ENCODE results near the gene PCARE.
A peak's percentile ranks its signal among the peaks of the same experiment; 100 is the strongest.

PCARE gene

DNA sequence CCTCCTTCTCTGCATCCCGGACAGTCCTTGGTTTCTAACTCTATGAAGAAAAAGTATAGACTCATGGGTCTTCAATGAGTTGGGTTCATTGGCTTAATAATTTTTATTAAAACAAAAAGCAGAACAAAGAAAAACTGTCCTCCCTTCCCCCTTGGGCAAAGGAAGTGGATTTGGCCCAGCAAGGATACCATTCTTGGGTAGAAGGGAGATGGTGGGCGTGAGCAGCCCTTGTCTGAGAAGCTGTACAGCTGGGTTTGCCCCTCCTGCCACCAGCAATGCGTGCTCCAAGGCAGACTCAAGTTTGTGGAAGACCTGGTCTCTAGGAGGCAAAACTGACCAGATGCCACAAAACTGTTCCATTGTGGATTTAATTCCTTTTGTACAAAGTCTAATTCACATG is 12.7 kb downstream of the PCARE start:
- no peak for DNase-seq

DNA sequence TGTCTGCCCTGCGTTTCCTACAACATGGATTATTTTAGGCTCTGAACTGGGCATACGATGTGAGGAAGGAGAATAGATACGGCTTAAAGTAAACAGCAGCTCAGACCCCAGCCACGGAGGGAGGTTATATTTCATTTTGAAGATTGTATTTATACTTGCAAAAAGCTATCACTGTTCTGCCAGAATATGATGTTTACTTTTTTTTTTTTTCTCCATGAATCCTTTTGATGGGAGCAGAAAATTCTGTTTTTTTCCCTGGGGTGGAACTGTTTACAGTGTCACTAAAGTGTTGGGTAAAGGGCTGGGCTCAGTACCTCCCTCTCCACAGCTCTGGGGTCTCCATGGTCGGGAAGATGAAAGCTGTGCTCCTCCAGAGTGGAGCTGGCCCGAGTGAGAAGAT is 13.1 kb downstream of the PCARE start:
- no peak for DNase-seq

DNA sequence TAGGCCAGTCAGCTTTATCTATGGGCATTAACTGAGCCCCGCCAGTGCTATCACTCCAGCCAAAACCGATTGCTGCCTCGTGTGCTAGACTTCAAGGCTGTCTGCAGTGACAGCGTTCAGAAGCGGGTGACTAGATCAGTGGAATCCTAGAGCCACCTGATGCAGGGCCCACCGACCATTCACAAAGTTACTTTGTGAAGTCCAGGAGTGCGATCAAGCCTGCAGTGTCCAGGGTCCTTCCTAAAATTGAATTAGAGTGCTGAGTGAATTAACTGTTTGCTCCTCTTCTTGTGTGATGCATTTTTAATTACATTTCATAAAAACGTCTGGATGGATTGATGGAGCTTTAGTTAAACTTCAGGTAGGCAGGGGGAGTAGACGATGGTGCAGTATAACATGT is 13.9 kb downstream of the PCARE start:
- DNase-seq, result no peak

DNA sequence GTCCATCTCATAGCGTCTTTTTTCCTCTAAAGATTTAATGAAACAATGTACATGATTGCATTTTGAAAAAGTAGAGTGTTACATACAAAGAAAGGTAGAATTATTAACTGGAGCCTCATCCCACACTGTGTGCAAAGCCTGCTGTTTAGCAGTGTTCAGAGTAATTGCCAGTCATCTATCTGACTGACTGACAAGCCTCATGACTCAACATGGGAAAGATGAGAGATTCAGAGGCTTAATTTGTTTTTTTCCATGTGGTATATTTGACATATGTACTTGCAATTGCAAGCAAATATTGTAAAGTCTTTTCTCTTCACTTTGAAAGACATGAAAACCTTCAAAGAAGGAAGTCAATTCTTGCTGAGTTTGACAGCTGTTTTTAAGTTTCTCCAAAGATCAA is 14.7 kb downstream of the PCARE start:
- peak; percentile 4 for DNase-seq

DNA sequence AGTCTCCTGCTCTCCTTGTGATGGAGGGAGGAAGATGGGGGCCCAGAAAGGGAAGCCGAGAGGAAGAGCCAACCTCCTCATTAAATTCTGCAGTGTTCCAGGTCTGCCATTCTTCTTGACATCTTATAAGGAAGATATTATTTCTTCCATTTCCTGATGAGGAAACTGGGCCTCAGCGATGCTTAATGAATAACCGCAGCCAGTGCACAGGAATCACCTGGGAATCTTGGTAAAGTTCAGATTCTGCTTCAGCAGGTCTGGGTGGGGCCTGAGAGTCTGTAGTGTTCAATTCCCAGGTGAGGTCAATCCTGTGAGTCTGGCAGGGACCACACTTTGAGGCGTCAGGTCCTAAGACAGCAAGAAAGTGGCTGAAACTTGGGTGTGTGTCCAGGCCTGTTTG is 17.3 kb downstream of the PCARE start:
- DNase-seq, result no peak

DNA sequence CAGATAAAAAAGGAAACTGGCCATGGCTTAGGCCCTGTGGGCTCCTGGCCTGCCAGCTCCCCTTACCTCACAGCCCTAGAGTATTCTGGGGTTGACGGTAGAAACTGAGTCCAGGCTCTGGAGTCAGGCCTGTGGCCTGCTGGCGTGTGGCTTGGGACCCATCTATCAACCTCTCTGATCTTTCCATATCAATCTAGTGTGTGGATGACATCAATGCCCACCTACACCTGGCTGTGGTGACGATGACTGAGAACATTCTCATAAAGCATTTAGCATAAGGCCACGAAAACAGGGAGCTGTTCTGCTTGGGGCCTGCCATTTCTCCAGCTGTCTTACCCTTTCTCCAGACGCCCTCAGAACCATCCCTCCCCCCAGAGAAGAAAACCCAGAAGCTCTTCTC is 17.9 kb downstream of the PCARE start:
- DNase-seq, result no peak

DNA sequence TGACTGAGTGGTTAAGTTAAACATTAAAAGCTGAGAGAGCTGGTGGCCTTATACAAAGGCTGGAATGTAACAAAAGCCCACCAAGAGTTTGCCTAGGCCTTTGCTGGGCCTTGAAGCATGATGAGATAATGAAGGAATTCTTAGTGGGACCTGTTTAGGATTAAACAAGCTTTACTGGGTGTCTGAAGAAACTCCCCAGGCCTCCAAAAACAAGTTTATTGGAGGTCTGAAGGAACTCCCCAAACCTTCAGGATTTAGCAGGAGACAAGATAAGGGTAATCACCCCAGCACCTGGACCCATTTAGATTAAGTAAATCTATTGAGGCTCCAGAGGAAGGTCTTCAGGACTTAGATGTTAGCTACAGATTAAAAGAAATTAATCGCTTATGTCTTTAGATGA is 18.7 kb downstream of the PCARE start:
- DNase-seq, result no peak

DNA sequence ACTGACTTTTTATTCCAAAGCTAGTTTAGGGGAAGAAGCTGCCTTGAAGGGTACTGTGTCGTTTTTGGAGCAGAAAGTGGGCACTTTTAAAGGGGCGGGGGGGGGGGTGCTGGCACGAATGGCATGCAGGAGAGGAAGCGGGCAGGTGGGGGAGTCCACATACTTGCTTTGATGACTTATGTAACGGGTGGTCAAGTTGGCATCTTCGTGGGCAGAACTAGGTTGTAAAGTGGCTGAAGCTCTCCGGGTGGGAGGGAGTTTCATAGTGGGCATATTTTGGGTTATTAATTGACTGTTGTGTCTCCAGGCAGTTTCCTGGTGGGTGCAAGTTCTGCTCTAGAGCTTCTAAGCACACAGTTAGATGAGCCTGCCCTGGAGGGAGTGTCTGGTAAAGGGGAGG is 19.9 kb downstream of the PCARE start:
- no peak for DNase-seq

DNA sequence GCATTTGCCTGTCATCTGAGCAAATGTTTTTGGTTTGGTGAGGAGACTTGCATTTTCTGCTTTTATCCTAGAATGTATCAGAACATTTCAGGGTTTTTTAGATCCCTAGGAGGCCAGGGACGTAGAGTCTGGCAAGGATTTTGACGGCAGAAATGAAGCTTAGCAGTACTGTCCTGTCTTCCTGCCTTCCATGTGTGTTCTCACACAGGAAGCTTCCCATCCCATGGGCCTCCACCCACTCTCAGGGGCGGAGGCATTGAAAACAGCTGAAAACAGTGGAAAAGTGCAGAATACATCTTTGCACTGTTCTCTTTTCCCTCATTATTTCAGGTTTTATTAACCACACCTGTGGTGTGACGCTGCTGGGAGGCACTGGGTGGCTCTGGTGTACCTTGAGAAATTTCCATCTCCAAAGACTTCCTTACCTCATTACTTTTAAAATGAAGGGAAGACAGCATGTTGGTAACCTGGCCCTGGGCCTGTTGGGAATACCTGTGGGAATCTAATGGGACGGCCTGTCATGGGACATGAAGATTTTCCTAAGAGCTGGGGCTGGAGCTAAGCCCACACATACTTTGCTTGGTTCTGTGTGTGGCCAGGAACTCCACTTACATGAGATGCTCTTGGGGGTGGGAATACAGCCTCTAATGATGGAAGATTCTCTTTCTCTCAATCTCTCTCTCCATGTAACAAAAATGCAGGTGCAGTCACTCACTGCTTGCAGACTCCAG is 20.5 kb downstream of the PCARE start:
- DNase-seq, result no peak

DNA sequence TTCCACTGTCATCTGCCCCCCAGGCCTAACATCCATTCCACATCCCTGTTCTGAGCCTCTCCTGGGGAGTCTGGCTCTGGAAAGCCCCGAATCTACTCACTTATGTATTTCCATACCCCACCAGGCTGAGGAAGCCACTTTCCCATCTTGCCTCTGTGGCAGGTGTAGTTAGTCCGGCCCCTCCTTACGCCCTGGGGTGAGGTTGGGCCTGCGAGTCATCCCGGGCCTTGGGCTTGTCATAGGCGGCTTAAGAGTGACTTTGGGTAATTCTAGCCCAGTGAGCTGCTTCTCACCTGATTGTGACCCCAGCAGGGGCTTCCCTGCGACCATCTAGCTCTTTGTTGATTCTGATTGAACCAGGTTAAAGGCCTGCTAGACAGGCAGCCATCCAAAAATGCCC is 21.1 kb downstream of the PCARE start:
- DNase-seq, result no peak

DNA sequence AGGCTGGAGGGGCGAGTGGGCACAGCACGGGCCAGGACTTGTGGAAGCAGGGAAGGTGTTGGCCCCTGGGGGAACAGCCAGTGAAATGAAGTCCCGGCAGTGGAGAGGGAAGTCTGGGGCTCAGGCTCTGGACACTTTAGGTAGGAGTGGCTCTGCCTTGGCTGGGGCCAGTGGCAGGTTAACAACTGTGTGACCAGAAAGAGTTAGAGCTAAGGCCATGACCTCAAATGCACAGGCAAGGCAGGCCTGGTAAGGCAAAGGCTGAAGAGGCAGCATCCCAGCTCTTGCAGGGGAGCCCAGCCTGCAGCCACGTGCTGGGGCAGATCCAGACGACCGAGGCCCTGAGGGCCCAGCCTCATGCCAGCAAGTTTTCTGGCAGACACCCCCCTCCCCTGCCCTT is 21.5 kb downstream of the PCARE start:
- no peak for DNase-seq

DNA sequence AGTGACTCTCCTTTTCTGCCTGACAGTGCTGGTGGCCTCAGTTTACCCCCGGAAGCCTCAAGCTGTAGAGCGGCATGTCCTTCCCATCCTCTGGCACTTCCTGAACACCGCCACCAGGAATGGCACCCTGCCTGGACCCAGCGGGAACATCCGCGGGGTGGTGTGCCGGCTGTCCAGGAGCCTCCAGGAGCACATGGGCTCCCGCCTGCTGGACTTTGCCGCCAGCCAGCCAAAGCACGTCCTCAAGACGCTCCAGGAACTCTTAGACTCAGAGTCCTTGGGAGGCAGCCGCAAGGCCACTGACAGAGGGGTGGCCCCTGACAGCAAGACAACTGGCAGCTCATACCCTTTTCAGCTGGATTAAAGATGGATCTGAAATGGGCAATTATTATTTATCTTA is 22.6 kb downstream of the PCARE start:
- DNase-seq, result no peak

DNA sequence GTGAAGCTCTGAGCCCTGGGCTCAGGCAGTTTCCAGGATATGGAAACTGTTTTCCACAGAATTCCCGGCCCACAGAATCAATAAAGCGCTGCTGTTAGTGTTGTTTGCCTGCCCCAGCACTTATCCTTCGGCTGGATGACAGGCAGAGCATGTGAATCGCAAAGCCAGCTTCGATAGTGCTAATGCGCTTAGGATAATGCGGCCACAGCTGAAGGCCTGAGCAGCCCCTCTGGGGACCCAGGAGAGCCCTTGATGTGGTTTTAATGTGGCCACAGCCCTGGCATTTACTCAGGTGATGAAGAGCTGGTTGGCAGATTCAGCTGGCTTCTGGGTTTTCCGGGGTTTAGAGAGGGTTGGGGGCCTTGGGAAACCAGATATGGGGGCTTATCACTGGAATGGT is 23.7 kb downstream of the PCARE start:
- no peak for DNase-seq

DNA sequence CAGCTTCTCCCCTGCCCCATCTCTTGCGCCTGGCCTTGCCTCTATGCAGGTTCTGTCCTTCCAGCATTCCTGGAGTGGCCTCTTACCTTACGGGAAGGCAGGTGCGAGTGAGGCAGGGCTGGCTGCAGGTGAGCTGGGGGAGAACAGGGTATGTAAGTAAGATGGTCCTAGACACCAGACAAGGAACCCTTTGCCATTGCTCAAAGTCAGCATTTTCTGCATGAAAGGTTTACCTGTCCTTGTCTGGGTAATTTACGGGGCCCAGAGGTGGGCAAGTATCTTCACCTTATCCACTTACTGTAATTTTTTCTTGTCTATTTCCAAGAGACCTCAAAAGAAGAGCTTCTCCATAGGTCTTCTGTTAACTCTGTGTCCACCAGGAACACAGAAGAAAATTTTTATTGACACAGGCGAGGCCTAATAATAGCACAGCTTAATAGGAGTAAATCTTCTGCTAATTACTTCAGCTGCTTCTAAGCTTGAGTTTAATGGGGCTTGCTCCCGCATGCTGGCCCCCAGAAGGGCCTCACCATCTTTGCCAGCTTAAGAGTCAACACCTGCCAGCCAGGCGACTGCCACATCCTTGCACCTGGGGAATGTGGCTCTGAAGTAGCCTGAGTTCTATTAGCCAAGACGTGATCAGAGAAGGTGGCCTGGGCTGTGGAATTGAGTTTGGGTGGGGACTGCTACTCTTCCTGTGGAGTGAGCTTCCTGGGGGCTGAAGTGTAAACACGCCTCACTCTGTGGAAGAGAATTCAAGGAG is 27.1 kb downstream of the PCARE start:
- no peak for DNase-seq

DNA sequence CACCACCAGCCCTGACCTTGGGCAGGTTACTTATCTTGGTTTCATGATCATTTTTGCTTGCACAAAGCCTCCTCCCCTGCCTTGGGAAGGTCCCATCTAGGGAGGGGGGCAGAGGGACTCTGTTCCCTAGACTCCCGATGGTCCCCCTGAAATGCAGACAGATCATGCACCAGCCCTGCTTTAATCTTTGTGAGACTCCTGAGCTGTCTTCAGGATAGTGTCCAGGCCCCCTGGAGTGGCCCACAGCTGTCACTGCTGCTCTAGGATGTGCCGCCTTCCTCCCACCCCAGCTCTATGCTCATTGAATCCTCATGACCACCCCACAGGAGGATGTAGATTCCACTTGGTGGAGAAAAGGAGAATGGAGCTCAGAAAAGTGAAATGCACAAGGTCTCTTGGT is 28.0 kb downstream of the PCARE start:
- no peak for DNase-seq

DNA sequence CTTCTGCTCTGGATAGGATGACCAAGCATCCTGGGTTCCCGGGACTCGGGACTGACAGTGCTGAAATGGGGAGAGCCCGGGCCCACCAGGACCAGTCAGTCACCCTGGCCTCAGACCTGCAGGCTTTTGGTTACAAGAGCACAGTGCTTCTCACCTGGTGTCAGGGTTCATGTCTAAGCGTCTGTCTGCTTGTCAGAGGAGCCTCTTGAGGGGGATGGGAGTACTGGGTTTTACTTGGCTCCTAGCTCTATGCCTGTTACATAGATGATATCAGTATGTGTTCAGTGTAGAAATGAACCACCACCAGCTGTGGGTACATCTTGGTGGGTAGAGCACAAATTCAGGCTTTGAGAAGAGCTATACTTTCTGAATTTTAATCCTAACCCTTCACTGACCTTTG is 29.9 kb downstream of the PCARE start:
- no peak for DNase-seq

DNA sequence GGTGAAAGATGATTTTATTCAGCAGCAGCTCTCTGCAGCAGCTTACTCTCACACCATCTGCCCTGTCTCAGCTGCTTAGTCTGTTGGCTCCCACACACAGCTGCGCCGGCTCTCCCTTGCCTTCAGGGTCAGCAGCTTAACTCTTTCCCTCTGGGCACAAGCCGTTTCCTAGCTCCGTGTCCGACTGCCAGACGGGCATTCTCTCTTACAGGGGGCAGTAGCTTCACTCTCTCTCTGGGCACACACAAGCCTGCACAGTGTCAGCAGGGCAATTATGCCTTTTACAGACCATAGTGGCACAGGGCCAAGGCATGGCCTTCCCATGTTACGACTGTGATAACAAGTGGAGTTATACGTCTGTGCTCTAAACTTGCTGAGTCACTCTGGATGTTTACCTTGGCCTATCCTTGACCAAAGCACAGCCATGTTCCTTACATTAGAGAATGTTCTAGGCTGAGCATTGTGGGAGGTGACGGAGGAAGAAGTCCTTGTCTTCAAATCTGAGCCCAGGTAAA is 31.7 kb downstream of the PCARE start:
- DNase-seq, result peak; percentile 45

DNA sequence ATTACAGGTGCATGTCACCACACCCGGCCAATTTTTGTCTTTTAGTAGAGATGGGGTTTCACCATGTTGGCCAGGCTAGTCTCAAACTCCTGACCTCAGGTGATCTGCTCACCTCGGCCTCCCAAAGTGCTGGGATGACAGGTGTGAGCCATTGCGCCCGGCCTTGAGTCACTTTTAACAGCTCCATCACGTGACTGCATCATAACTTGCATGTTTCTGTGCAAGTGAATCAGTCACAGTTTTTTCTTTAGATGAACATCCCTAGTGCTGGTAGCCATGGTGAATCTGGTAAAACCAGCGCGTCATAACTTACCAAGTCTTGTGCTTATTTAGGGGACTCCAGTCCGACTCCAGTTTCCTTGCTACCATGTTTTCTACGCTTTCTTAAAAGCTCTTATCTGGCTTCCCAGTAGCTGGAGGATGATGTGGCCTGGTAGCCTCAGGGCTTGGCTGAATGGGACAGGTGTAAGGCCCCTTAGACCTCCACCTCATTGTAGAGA is 33.1 kb downstream of the PCARE start:
- no peak for DNase-seq

DNA sequence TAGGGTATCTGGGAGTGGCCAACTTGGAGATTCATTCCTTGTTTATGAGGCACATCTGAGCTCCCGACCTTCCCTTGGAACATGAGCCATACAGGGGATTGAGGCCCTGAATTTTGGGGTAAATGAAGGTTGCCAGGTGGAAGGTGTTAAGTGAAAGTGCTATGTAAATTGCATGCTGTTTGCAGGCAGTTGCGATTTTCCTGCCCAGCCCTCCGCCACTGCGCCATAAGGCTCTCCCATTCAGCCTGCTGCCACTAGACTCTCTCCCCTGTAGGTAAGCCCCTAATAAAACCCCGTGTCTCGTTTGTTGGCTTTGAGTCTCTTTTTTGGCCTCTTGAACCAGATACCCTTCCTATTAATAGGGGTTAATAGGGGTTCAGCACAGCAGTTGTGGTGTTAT is 33.8 kb downstream of the PCARE start:
- no peak for DNase-seq

DNA sequence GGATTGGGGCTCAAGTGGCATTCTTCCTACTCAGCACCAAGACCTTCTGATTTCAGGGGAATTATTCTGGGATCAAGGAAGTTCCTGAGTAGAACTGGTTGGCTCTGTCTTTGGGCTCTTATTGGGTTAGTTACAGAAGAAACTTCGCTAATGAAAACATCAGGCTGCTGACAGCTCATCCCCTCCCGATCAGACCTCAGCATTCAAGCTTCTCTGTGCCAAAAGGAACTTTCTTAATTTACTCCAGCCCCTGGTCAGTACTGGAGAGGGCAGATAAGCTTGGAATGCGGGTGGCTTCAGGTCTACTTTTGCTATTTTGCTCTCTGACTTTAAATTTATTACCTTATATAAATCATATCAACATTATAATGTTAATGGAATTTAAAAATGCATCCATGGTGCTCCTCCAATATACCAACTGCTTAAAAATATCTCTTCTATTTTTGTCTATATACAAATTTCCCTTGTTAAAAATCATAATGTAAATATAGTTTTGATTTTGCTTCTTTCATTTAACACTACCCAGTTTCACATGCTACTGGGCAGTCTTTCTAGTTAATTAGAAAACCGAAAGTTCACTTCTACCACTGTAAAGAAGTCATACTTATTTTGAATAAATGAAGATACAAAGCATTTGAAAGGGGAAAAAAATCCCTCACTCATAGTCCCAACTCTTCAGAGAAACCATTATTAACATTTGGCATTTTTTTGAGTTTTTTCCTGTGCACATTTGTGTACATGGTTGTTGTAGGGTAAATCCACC is 34.4 kb downstream of the PCARE start:
- DNase-seq, result no peak

DNA sequence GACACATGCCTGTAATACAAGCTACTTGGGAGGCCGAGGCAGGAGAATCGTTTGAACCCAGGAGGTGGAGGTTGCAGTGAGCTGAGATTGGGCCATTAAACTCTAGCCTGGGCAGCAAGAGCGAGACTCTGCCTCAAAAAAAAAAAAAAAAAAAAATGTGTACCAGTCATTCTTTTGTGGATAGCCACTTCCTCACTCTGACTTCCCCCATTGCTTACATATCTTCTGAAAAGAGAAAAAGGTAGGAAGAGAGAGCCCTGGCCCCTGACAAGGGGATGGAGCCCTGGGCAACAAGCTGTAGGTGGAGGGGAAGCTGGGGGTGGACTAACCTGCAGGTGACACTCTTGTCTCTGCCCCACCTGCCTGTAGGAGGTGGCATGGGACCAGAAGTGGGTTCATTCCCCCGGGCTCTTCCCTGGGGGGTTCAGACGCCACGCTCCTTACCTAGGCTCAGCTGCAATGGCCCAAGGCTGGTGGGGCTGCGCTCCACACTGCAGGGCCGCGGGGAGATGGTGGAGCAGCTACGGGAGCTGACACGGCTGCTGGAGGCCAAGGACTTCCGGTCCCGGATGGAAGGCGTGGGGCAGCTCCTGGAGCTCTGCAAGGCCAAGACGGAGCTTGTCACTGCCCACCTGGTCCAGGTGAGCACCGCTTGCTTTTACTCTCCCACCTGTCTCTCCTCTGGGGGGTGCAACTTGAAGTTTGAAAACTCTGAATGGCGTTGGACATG is 39.1 kb downstream of the PCARE start:
- no peak for DNase-seq

DNA sequence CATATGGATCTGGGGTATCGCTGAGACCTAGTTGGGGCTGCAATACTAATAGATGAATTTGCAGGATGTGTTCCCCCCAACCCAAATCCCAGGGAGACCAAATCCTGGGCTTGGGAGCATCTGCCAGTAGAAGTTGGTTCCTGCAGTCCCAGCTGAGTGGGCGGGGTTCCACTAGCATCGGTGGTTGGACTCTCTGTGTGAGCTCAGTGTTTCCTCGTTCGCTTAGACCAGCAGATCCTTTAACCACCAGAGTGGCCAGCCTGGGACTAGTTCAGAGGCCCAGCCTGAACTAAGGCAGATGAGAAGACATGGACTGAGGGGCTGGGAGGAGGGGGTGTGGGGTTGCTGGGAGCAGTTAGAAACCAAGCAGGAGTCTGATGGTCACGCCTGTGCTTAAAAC is 40.7 kb downstream of the PCARE start:
- DNase-seq, result no peak

DNA sequence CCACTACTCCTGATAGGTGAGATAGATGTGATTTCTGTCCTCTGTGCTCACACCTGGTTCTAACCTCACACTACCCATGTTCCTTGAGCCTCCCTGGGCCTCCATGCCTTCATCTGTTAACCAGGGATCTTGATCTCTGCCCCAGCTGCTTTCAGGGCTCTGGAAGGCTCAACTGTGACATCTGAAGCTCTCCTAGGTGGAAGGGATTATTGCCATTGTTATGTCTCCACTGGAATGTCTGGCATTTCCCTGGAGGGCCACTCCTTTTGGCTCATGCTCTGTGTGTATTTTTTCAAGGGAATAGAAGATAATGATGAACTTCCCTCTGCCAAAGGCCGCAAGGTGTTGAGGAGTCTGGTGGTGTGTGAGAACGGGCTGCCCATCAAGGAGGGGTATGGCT is 41.2 kb downstream of the PCARE start:
- peak; percentile 38 for DNase-seq
